K562 (cell line): ENCODE data around the gene PLD1. TPM values are rescaled to one million over a fixed set of nuclear protein-coding genes. Genes with fewer than 3 reads are reported as not detected.

Experiments used
- ATAC-seq: fragments of 200-7000 bp; cut with Tn5 transposase; 3 replicates; pipeline ENCODE4 v1.9.1; 2020; ENCODE audit warnings: moderate library complexity
- BruUV-seq: library from RNA; stranded (reverse); fragments of 400-500 nt; replicated peaks from 2 replicates; lab custom pipeline; 2021; lab: Mats Ljungman, UMichigan
- CTCF ChIA-PET: fragments of 300-600 bp; formaldehyde crosslinking; extraction: SDS; loops from one replicate; lab custom pipeline; 2021; ENCODE audit warnings: low intra/inter-chr PET ratio; lab: Yijun Ruan, JAX
- POLR2A ChIA-PET: fragments of 300-600, 350-650 bp; sonication (Branson Sonifier 250); formaldehyde crosslinking; extraction: SDS; loops from one replicate; lab custom pipeline; 2021; ENCODE audit warnings: antibody characterized with exemption, inconsistent platforms; lab: Yijun Ruan, JAX
- DNase-seq, 4 experiments: peaks; one replicate each; pipeline versions ENCODE4 v3.0.0 to v3.0.0-alpha.2; 2011 to 2018; ENCODE audit warnings: low spot score in 3 of 4, mixed read lengths in 3 of 4; ENCODE audit errors: extremely low read depth in 1 of 4
- FAIRE-seq: peaks from 2 replicates; lab custom pipeline; 2011; peaks lifted over from hg19 to GRCh38; lab: Jason Lieb, UNC
- H2AFZ ChIP-seq: 2 replicates; pipeline ENCODE4 v1.6.0; 2011; ENCODE audit warnings: low read depth, low read length, control low read depth, inconsistent platforms
- H3K27ac ChIP-seq: fragments of 200-600 bp; 3 replicates; pipeline ENCODE4 v1.8.0; 2011; ENCODE audit warnings: low read depth, mild to moderate bottlenecking, control low read depth, inconsistent platforms, low read length, moderate library complexity, mixed read lengths; ENCODE audit errors: extremely low read depth
- H3K27me3 ChIP-seq, 2 experiments: fragments of 300-600 bp in 1 of 2; 2 replicates in 1 of 2; 3 replicates in 1 of 2; pipeline versions ENCODE4 v1.6.0 to v1.8.0; 2011; ENCODE audit warnings: inconsistent platforms in 2 of 2, low read length in 2 of 2, mild to moderate bottlenecking in 1 of 2, mixed read lengths in 1 of 2, moderate library complexity in 1 of 2; ENCODE audit not compliant: control insufficient read depth in 2 of 2, insufficient read depth in 2 of 2
- H3K36me3 ChIP-seq: fragments of 300-600 bp; 3 replicates; pipeline ENCODE4 v1.8.0; 2011; ENCODE audit warnings: mild to moderate bottlenecking, low read length, inconsistent platforms; ENCODE audit not compliant: control insufficient read depth, insufficient read depth
- H3K4me1 ChIP-seq, 2 experiments: fragments of 200-600 bp in 1 of 2; replicated peaks in 1 of 2; 2 replicates in 1 of 2; 3 replicates in 1 of 2; pipeline versions ENCODE4 v1.5.1 to v1.8.0; 2011; ENCODE audit warnings: inconsistent platforms in 2 of 2, low read length in 2 of 2, mild to moderate bottlenecking in 1 of 2, mixed read lengths in 1 of 2, moderate library complexity in 1 of 2; ENCODE audit not compliant: control insufficient read depth in 2 of 2, insufficient read depth in 2 of 2
- H3K4me2 ChIP-seq: 2 replicates; pipeline ENCODE4 v1.6.1; 2011; ENCODE audit warnings: low read length, control low read depth, inconsistent platforms, mixed read lengths; ENCODE audit not compliant: insufficient read depth
- H3K4me3 ChIP-seq: fragments of 200-600 bp; sonication (generic), shearing (Covaris generic); 2 replicates; pipeline ENCODE4 v1.5.1; 2016; ENCODE audit warnings: control low read depth, inconsistent platforms
- H3K79me2 ChIP-seq: fragments of 200-600 bp; 3 replicates; pipeline ENCODE4 v1.8.0; 2011; ENCODE audit warnings: low read length, inconsistent platforms; ENCODE audit not compliant: control insufficient read depth, insufficient read depth
- H3K9ac ChIP-seq, 2 experiments: 2 replicates each; pipeline versions ENCODE4 v1.6.0 to v1.6.1; 2011; ENCODE audit warnings: low read depth in 2 of 2, low read length in 2 of 2, control low read depth in 1 of 2, inconsistent platforms in 1 of 2, mild to moderate bottlenecking in 1 of 2, mixed read lengths in 1 of 2; ENCODE audit not compliant: insufficient read depth in 1 of 2
- H3K9me1 ChIP-seq: one replicate; pipeline ENCODE4 v1.6.0; 2011; ENCODE audit warnings: inconsistent platforms, mild to moderate bottlenecking, low read length, moderate library complexity; ENCODE audit not compliant: control insufficient read depth, insufficient read depth
- H3K9me3 ChIP-seq: replicated peaks from 2 replicates; pipeline ENCODE4 v1.5.1; 2011; ENCODE audit warnings: low read depth, low read length, inconsistent platforms; ENCODE audit not compliant: control insufficient read depth, insufficient read depth
- H4K20me1 ChIP-seq: replicated peaks from 2 replicates; pipeline ENCODE4 v1.6.1; 2011; ENCODE audit warnings: low read length, inconsistent platforms, mixed read lengths; ENCODE audit not compliant: control insufficient read depth, insufficient read depth
- CBX1 ChIP-seq: sonication (generic); IDR thresholded peaks from 2 replicates; pipeline ENCODE4 v1.6.1; 2016; ENCODE audit warnings: antibody characterized with exemption, low read depth, mild to moderate bottlenecking
- CREB3L1 ChIP-seq: fragments of 450-650 bp; IDR thresholded peaks from 2 replicates; pipeline ENCODE4 v1.6.1; 2014; ENCODE audit warnings: low read depth, mild to moderate bottlenecking, moderate library complexity, borderline replicate concordance
- E2F5 ChIP-seq: sonication (generic); formaldehyde crosslinking; IDR thresholded peaks from 2 replicates; pipeline ENCODE4 v1.8.0; 2022; ENCODE audit warnings: mild to moderate bottlenecking, missing genetic modification reagents
- ETV5 ChIP-seq: sonication (generic); formaldehyde crosslinking; IDR thresholded peaks from 2 replicates; pipeline ENCODE4 v1.4.0; 2020; ENCODE audit warnings: low read depth, mild to moderate bottlenecking, missing genetic modification reagents
- EWSR1 ChIP-seq: fragments of 450-650 bp; IDR thresholded peaks from 2 replicates; pipeline ENCODE4 v1.6.1; 2018; ENCODE audit warnings: borderline replicate concordance, mild to moderate bottlenecking, low read depth, moderate library complexity; ENCODE audit not compliant: partially characterized antibody
- FOS ChIP-seq: IDR thresholded peaks from 3 replicates; pipeline ENCODE4 v1.6.1; 2011; ENCODE audit not compliant: insufficient read length; ENCODE audit errors: extremely low read depth
- FOXK1 ChIP-seq: sonication (generic); formaldehyde crosslinking; IDR thresholded peaks from 2 replicates; pipeline ENCODE4 v1.8.0; 2022; ENCODE audit warnings: missing genetic modification reagents, mild to moderate bottlenecking, borderline replicate concordance
- HDAC3 ChIP-seq: fragments of 450-650 bp; IDR thresholded peaks from 2 replicates; pipeline ENCODE4 v1.6.1; 2018; ENCODE audit warnings: borderline replicate concordance, mild to moderate bottlenecking, moderate library complexity; ENCODE audit not compliant: partially characterized antibody
- MEF2A ChIP-seq: IDR thresholded peaks from 2 replicates; pipeline ENCODE4 v1.6.1; 2011; ENCODE audit warnings: low read depth, mild to moderate bottlenecking, low read length, moderate library complexity; ENCODE audit not compliant: control insufficient read depth
- NBN ChIP-seq: fragments of 450-650 bp; IDR thresholded peaks from 2 replicates; pipeline ENCODE4 v1.6.1; 2016; ENCODE audit warnings: low read depth, mild to moderate bottlenecking
- RBM34 ChIP-seq: fragments of 200-400 bp; formaldehyde crosslinking; IDR thresholded peaks from 2 replicates; pipeline ENCODE4 v1.6.1; 2018; ENCODE audit warnings: low read length, borderline replicate concordance; ENCODE audit not compliant: insufficient read depth
- ZKSCAN3 ChIP-seq: fragments of 250-450 bp; sonication (Bioruptor Pico); IDR thresholded peaks from 2 replicates; pipeline ENCODE4 v1.4.0; 2020
- ZNF263 ChIP-seq: sonication (generic); formaldehyde crosslinking; IDR thresholded peaks from 2 replicates; pipeline ENCODE4 v1.8.0; 2022; ENCODE audit warnings: mild to moderate bottlenecking, missing genetic modification reagents, borderline replicate concordance
- in situ Hi-C: fragments of 300-500 bp; cut with MboI; formaldehyde crosslinking; loops from 4 replicates; pipeline ENCODE4 v1.15.0; 2018; ENCODE audit warnings: inconsistent platforms, mixed read lengths
- intact Hi-C: fragments of 100-400 bp; cut with micrococcal nuclease; formaldehyde crosslinking; loops from 2 replicates; pipeline ENCODE4 v1.14.2; 2022
- polyA plus RNA-seq, 8 experiments: library from polyadenylated mRNA; depleted of rRNA in 4 of 8; stranded (reverse) in 5 of 8; unstranded in 3 of 8; fragments of >200 nt; fragmentation: Nextera tagmentation in 2 of 8; fragmentation: Illumina TruSeq in 1 of 8; extraction: Ambion mirVana in 2 of 8; extraction: Trizol in 1 of 8; gene quantifications; 2 replicates each; pipeline versions ENCODE4 v1.2.1 to v1.2.3, GENCODE V29; 2011 to 2014; ENCODE audit warnings: inconsistent platforms in 1 of 8, missing spikeins in 1 of 8
- total RNA-seq, 7 experiments: library from RNA; depleted of rRNA in 6 of 7; stranded (reverse); fragments of >200 nt in 6 of 7; fragmentation: Illumina TruSeq in 2 of 7; extraction: Trizol in 2 of 7; gene quantifications; 2 replicates each; pipeline versions ENCODE4 v1.2.1 to v1.2.3, GENCODE V29; 2011 to 2021; ENCODE audit warnings: low replicate concordance in 1 of 7
- TF ChIP-seq, protein P1 (sequence below): fragments of 450-650 bp; IDR thresholded peaks from 2 replicates; pipeline ENCODE4 v1.6.1; 2018; ENCODE audit not compliant: partially characterized antibody
- TF ChIP-seq, protein P2 (sequence below): IDR thresholded peaks from 3 replicates; pipeline ENCODE4 v1.6.1; 2011; ENCODE audit warnings: borderline replicate concordance, mild to moderate bottlenecking; ENCODE audit not compliant: insufficient read length, insufficient read depth

PLD1 gene
- total and polyA plus RNA-seq, 9 of the 15 experiments (the other 6 are each of a cell fraction or from before 2014, with no cell fraction given), result 8.4 to 26.1 (median 18.6) TPM

DNA sequence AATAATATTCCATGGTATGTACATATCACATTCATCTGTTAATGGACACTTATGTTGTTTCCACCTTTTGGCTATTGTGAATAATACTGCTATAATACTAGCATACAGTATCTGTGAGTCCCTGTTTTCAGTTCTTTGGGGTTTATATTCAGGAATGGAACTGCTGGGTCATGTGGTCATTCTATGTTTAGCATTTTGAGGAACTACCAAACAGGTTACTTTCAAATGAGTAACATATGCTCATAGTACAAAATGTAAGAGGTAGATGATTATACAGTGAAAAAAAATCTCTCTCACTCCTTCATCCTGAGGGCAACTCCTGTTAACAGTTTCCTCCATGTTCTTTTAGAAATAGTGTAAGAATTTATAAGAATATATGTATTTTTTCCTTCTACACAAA, 162.2 kb downstream of the PLD1 start:
- Histone ChIP-seq H3K4me3 (no peak overlapping the region), H3K27ac (no peak overlapping the region), H3K4me1 (peaks cover 0 to 4% of the 10 kb centered on the region in 2 experiments; a peak in 1 of 5 replicates), H3K4me2 (no peak overlapping the region), H3K27me3 (no peaks in the 10 kb centered on the region), H3K9me3 (no peaks in the 10 kb centered on the region; the same call in 1 of the 2 replicates), H3K36me3 (no peaks in the 10 kb centered on the region; the same call in 2 of the 3 replicates), H2AFZ (no peak overlapping the region), H3K9me1 (no peaks in the 10 kb centered on the region), H3K9ac (no peak overlapping the region), H3K79me2 (no peaks in the 10 kb centered on the region), H4K20me1 (no peaks in the 10 kb centered on the region)
- POLR2A ChIA-PET, result no interaction called here
- intact Hi-C loops (no loop called here), in situ Hi-C loops (no loop called here)
- CTCF ChIA-PET, result interaction anchor here (3.8 kb wide), 1 partner anchor 124 kb away, joined by 24 read pairs; no protein-coding TSS in a partner anchor
- TF ChIP-seq ETV5 (no peak), NBN (no peak), CREB3L1 (no peak), ZNF263 (CRISPR knock-in tag) (no peak), RBM34 (no peak), EWSR1 (no peak), MEF2A (no peak), E2F5 (CRISPR knock-in tag) (no peak), HDAC3 (no peak), FOS (no peak), CBX1 (no peak), FOXK1 (CRISPR knock-in tag) (no peak), ZKSCAN3 (CRISPR knock-in tag) (no peak)
- TF ChIP-seq, protein P1, sequence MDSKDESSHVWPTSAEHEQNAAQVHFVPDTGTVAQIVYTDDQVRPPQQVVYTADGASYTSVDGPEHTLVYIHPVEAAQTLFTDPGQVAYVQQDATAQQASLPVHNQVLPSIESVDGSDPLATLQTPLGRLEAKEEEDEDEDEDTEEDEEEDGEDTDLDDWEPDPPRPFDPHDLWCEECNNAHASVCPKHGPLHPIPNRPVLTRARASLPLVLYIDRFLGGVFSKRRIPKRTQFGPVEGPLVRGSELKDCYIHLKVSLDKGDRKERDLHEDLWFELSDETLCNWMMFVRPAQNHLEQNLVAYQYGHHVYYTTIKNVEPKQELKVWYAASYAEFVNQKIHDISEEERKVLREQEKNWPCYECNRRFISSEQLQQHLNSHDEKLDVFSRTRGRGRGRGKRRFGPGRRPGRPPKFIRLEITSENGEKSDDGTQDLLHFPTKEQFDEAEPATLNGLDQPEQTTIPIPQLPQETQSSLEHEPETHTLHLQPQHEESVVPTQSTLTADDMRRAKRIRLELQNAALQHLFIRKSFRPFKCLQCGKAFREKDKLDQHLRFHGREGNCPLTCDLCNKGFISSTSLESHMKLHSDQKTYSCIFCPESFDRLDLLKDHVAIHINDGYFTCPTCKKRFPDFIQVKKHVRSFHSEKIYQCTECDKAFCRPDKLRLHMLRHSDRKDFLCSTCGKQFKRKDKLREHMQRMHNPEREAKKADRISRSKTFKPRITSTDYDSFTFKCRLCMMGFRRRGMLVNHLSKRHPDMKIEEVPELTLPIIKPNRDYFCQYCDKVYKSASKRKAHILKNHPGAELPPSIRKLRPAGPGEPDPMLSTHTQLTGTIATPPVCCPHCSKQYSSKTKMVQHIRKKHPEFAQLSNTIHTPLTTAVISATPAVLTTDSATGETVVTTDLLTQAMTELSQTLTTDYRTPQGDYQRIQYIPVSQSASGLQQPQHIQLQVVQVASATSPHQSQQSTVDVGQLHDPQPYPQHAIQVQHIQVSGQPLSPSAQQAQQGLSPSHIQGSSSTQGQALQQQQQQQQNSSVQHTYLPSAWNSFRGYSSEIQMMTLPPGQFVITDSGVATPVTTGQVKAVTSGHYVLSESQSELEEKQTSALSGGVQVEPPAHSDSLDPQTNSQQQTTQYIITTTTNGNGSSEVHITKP, result no peak
- TF ChIP-seq, protein P2, sequence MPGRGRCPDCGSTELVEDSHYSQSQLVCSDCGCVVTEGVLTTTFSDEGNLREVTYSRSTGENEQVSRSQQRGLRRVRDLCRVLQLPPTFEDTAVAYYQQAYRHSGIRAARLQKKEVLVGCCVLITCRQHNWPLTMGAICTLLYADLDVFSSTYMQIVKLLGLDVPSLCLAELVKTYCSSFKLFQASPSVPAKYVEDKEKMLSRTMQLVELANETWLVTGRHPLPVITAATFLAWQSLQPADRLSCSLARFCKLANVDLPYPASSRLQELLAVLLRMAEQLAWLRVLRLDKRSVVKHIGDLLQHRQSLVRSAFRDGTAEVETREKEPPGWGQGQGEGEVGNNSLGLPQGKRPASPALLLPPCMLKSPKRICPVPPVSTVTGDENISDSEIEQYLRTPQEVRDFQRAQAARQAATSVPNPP, result no peak
- ATAC-seq (no peak), FAIRE-seq (no peak), DNase-seq (no peak)
- no TSS peak for BruUV-seq
